H9 (cell line): Measurements from ENCODE around the gene PMAIP1. TPM values are rescaled to one million over a fixed set of nuclear protein-coding genes. Genes with fewer than 3 reads are reported as not detected.
A peak's percentile ranks its signal among the peaks of the same experiment; 100 is the strongest.

Experiments
- DNase-seq: peaks from one replicate; pipeline ENCODE4 v3.0.0-alpha.2; 2017
- H2AFZ ChIP-seq: one replicate; pipeline ENCODE4 v1.6.1; 2013; ENCODE audit warnings: mild to moderate bottlenecking, low read length, control low read depth, moderate library complexity
- H2AK5ac ChIP-seq: 2 replicates; pipeline ENCODE4 v1.6.1; 2013; ENCODE audit warnings: low read length, control low read depth, mixed read lengths; ENCODE audit not compliant: insufficient read length
- H2BK120ac ChIP-seq: one replicate; pipeline ENCODE4 v1.6.1; 2013; ENCODE audit warnings: low read depth, mild to moderate bottlenecking, low read length, control low read depth, inconsistent platforms; ENCODE audit not compliant: poor library complexity, severe bottlenecking
- H2BK12ac ChIP-seq: 2 replicates; pipeline ENCODE4 v1.6.1; 2013; ENCODE audit warnings: low read length, control low read depth, mixed read lengths, low read depth; ENCODE audit not compliant: insufficient read length
- H2BK15ac ChIP-seq: 2 replicates; pipeline ENCODE4 v1.6.1; 2013; ENCODE audit warnings: low read depth, low read length, control low read depth
- H2BK20ac ChIP-seq: one replicate; pipeline ENCODE4 v1.6.1; 2013; ENCODE audit warnings: low read depth, mild to moderate bottlenecking, low read length, control low read depth, inconsistent platforms; ENCODE audit not compliant: poor library complexity, severe bottlenecking
- H2BK5ac ChIP-seq: 2 replicates; pipeline ENCODE4 v1.6.1; 2013; ENCODE audit warnings: low read length, control low read depth, mixed read lengths; ENCODE audit not compliant: insufficient read length
- H3K14ac ChIP-seq: 2 replicates; pipeline ENCODE4 v1.6.1; 2013; ENCODE audit warnings: low read length, control low read depth; ENCODE audit not compliant: insufficient read depth
- H3K18ac ChIP-seq: 2 replicates; pipeline ENCODE4 v1.6.1; 2013; ENCODE audit warnings: low read depth, mild to moderate bottlenecking, mixed read lengths, low read length, control low read depth; ENCODE audit not compliant: insufficient read length
- H3K23ac ChIP-seq: 2 replicates; pipeline ENCODE4 v1.6.1; 2013; ENCODE audit warnings: low read length, control low read depth, mixed read lengths, low read depth; ENCODE audit not compliant: insufficient read length
- H3K23me2 ChIP-seq: 2 replicates; pipeline ENCODE4 v1.6.1; 2013; ENCODE audit warnings: low read depth, mild to moderate bottlenecking, mixed read lengths, low read length, control low read depth; ENCODE audit not compliant: insufficient read length, poor library complexity, severe bottlenecking
- H3K27ac ChIP-seq: 2 replicates; pipeline ENCODE4 v1.5.1; 2013; ENCODE audit warnings: low read length, control low read depth, mixed read lengths, low read depth; ENCODE audit not compliant: insufficient read length
- H3K27me3 ChIP-seq: 2 replicates; pipeline ENCODE4 v1.6.1; 2013; ENCODE audit warnings: low read length, control low read depth, inconsistent platforms; ENCODE audit not compliant: insufficient read depth
- H3K4ac ChIP-seq: 2 replicates; pipeline ENCODE4 v1.6.1; 2013; ENCODE audit warnings: low read depth, mild to moderate bottlenecking, control low read depth, inconsistent platforms, low read length, moderate library complexity
- H3K4me1 ChIP-seq: 2 replicates; pipeline ENCODE4 v1.6.1; 2013; ENCODE audit warnings: low read length, control low read depth, inconsistent platforms; ENCODE audit not compliant: insufficient read depth
- H3K4me2 ChIP-seq: 2 replicates; pipeline ENCODE4 v1.6.1; 2013; ENCODE audit warnings: low read length, control low read depth, mixed read lengths; ENCODE audit not compliant: insufficient read length, insufficient read depth
- H3K56ac ChIP-seq: 2 replicates; pipeline ENCODE4 v1.6.1; 2013; ENCODE audit warnings: low read depth, mild to moderate bottlenecking, mixed read lengths, low read length, control low read depth; ENCODE audit not compliant: insufficient read length
- H3K79me1 ChIP-seq: 2 replicates; pipeline ENCODE4 v1.6.1; 2013; ENCODE audit warnings: low read depth, mild to moderate bottlenecking, moderate library complexity, low read length, control low read depth, inconsistent platforms; ENCODE audit not compliant: insufficient read depth, poor library complexity, severe bottlenecking
- H3K79me2 ChIP-seq: 2 replicates; pipeline ENCODE4 v1.6.1; 2013; ENCODE audit warnings: low read length, control low read depth, inconsistent platforms; ENCODE audit not compliant: insufficient read depth
- H3K9ac ChIP-seq: 2 replicates; pipeline ENCODE4 v1.6.1; 2013; ENCODE audit warnings: low read length, control low read depth, mixed read lengths; ENCODE audit not compliant: insufficient read length; ENCODE audit errors: extremely low read depth
- H3K9me3 ChIP-seq: one replicate; pipeline ENCODE4 v1.6.1; 2013; ENCODE audit warnings: low read depth, low read length, inconsistent platforms; ENCODE audit not compliant: control insufficient read depth
- H3T11ph ChIP-seq: one replicate; pipeline ENCODE4 v1.6.1; 2013; ENCODE audit warnings: mild to moderate bottlenecking, low read length, control low read depth, inconsistent platforms
- H4K20me1 ChIP-seq: one replicate; pipeline ENCODE4 v1.6.1; 2013; ENCODE audit not compliant: control insufficient read depth, insufficient read length, insufficient read depth
- H4K5ac ChIP-seq: 2 replicates; pipeline ENCODE4 v1.6.1; 2013; ENCODE audit warnings: low read depth, mild to moderate bottlenecking, mixed read lengths, low read length, control low read depth; ENCODE audit not compliant: insufficient read length
- H4K8ac ChIP-seq: replicated peaks from 2 replicates; pipeline ENCODE4 v1.6.1; 2013; ENCODE audit warnings: low read length, control low read depth, mixed read lengths, low read depth; ENCODE audit not compliant: insufficient read length
- H4K91ac ChIP-seq: 2 replicates; pipeline ENCODE4 v1.6.1; 2013; ENCODE audit warnings: low read depth, mild to moderate bottlenecking, moderate library complexity, mixed read lengths, low read length, control low read depth; ENCODE audit not compliant: insufficient read length
- H3K27ac Mint-ChIP-seq, 3 experiments: 2 replicates in 2 of 3; 3 replicates in 1 of 3; pipeline ENCODE4 v1.8.0; 2020 to 2021; ENCODE audit warnings: mixed read lengths in 3 of 3, mild to moderate bottlenecking in 1 of 3, moderate library complexity in 1 of 3
- H3K27me3 Mint-ChIP-seq: 2 replicates; pipeline ENCODE4 v1.8.0; 2021; ENCODE audit warnings: low read depth, mild to moderate bottlenecking, moderate library complexity, mixed read lengths
- H3K36me3 Mint-ChIP-seq, 3 experiments: 2 replicates in 2 of 3; 3 replicates in 1 of 3; pipeline ENCODE4 v1.8.0; 2020 to 2021; ENCODE audit warnings: low read depth in 3 of 3, mixed read lengths in 3 of 3; ENCODE audit not compliant: insufficient read depth in 1 of 3
- H3K4me1 Mint-ChIP-seq, 2 experiments: 2 replicates each; pipeline ENCODE4 v1.8.0; 2020; ENCODE audit warnings: mixed read lengths in 2 of 2
- H3K4me3 Mint-ChIP-seq, 2 experiments: 2 replicates in 1 of 2; 3 replicates in 1 of 2; pipeline ENCODE4 v1.8.0; 2020 to 2021; ENCODE audit warnings: mild to moderate bottlenecking in 2 of 2, mixed read lengths in 2 of 2, moderate library complexity in 1 of 2
- H3K9me3 Mint-ChIP-seq, 2 experiments: 2 replicates in 1 of 2; 3 replicates in 1 of 2; pipeline ENCODE4 v1.8.0; 2020; ENCODE audit warnings: mild to moderate bottlenecking in 2 of 2, mixed read lengths in 2 of 2, moderate library complexity in 1 of 2
- WGBS: extraction: QIAGEN DNeasy Blood & Tissue Kit; methylation state at CpG from one replicate; pipeline ENCODE4 v1.1.7; 2013; ENCODE audit warnings: missing lambda C conversion rate, low lambda C conversion rate, mixed read lengths; ENCODE audit not compliant: insufficient read length; ENCODE audit errors: extremely low coverage; 5-methylcytosine and 5-hydroxymethylcytosine counted together
- total RNA-seq: library from RNA; stranded (reverse); gene quantifications from 2 replicates; pipeline ENCODE4 v1.2.1, GENCODE V29; 2021
- TF ChIP-seq, protein P1 (sequence below): fragments of 200-600 bp; sonication (generic); conservative IDR thresholded peaks from 3 replicates; pipeline ENCODE4 v1.8.0; 2021; ENCODE audit warnings: antibody characterized with exemption, mild to moderate bottlenecking

Gene PMAIP1
- total RNA-seq, 1 experiment from 2014 or later = 152 TPM

DNA sequence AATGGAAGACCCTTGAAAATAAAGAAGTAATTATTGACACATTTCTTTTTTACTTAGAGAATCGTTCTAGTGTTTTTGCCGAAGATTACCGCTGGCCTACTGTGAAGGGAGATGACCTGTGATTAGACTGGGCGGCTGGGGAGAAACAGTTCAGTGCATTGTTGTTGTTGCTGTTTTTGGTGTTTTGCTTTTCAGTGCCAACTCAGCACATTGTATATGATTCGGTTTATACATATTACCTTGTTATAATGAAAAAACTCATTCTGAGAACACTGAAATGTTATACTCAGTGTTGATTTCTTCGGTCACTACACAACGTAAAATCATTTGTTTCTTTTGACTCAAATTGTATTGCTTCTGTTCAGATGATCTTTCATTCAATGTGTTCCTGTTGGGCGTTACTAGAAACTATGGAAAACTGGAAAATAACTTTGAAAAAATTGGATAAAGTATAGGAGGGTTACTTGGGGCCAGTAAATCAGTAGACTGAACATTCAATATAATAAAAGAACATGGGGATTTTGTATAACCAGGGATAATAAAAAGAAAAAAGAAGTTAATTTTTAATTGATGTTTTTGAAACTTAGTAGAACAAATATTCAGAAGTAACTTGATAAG lies 3.3 kb downstream of the PMAIP1 start:
- Mint-ChIP-seq H3K4me1 (peaks cover 52 to 59% of the 10 kb centered on the region in 2 experiments), H3K27me3 (no peaks in the 10 kb centered on the region), H3K36me3 (peaks cover 31 to 39% (median 35%) of the 10 kb centered on the region in 3 experiments), H3K4me3 (peak overlapping the region; percentile 93 to 94), H3K27ac (peak overlapping the region in 1 of 3 experiments; percentile 94; a peak in 4 of 7 replicates), H3K9me3 (no peaks in the 10 kb centered on the region; a peak in 2 of 5 replicates)
- WGBS = no CpG with 5 or more reads among the region's 8 CpGs
- Histone ChIP-seq H3K14ac (no peak overlapping the region), H2BK12ac (no peak overlapping the region), H3K4ac (no peak overlapping the region), H3K79me2 (peaks cover 18% of the 10 kb centered on the region; the same call in 1 of the 2 replicates), H3K9me3 (no peaks in the 10 kb centered on the region), H3K56ac (no peak overlapping the region), H3K18ac (no peak overlapping the region), H3K27ac (no peak overlapping the region), H3K27me3 (no peaks in the 10 kb centered on the region), H4K91ac (no peak overlapping the region), H2BK20ac (no peak overlapping the region), H2AK5ac (no peak overlapping the region), H2AFZ (no peak overlapping the region), H4K8ac (no peak overlapping the region), H3T11ph (no peak overlapping the region), H3K23ac (no peak overlapping the region), H2BK15ac (no peak overlapping the region), H2BK5ac (no peak overlapping the region), H3K79me1 (no peaks in the 10 kb centered on the region), H4K20me1 (no peaks in the 10 kb centered on the region), H3K9ac (peak overlapping the region; percentile 81), H2BK120ac (no peak overlapping the region), H3K4me2 (peak overlapping the region; percentile 83), H3K23me2 (peaks cover 15% of the 10 kb centered on the region), H3K4me1 (peaks cover 5% of the 10 kb centered on the region), H4K5ac (no peak overlapping the region)
- TF ChIP-seq, protein P1, sequence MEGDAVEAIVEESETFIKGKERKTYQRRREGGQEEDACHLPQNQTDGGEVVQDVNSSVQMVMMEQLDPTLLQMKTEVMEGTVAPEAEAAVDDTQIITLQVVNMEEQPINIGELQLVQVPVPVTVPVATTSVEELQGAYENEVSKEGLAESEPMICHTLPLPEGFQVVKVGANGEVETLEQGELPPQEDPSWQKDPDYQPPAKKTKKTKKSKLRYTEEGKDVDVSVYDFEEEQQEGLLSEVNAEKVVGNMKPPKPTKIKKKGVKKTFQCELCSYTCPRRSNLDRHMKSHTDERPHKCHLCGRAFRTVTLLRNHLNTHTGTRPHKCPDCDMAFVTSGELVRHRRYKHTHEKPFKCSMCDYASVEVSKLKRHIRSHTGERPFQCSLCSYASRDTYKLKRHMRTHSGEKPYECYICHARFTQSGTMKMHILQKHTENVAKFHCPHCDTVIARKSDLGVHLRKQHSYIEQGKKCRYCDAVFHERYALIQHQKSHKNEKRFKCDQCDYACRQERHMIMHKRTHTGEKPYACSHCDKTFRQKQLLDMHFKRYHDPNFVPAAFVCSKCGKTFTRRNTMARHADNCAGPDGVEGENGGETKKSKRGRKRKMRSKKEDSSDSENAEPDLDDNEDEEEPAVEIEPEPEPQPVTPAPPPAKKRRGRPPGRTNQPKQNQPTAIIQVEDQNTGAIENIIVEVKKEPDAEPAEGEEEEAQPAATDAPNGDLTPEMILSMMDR = no peak
- DNase-seq = no peak
